ENCODE measurements around the gene TNRC6A. TPM values are rescaled to one million over a fixed set of nuclear protein-coding genes. Genes with fewer than 3 reads are reported as not detected.
"Not testable (repeated sequence)": the region's sequence is repeated elsewhere in the genome, so short reads cannot be mapped to it uniquely, and the experiment has no call there.

TNRC6A gene
- polyA plus RNA-seq, 3 donors: 49.0 to 87.3 (median 82.9) TPM

- no peak for DNase-seq
Measured at GRCh38 chr16:24718967-24719521, 10.4 kb upstream of the TNRC6A start.

GRCh38 chr16:24721830-24722238 lies 7.6 kb upstream of the TNRC6A start:
- no peak for DNase-seq

- no peak for DNase-seq
Measured at GRCh38 chr16:24723663-24724062, 5.8 kb upstream of the TNRC6A start.

- DNase-seq: no peak
Measured at GRCh38 chr16:24728011-24728410, 1.4 kb upstream of the TNRC6A start.

GRCh38 chr16:24728891-24729242 lies 584 bp upstream of the TNRC6A start:
- DNase-seq: no peak

GRCh38 chr16:24729951-24730815 lies 732 bp downstream of the TNRC6A start:
- DNase-seq: peak; percentile 28

GRCh38 chr16:24730914-24731313 lies 1.5 kb downstream of the TNRC6A start:
- DNase-seq: no peak

GRCh38 chr16:24731722-24732419 lies 2.4 kb downstream of the TNRC6A start:
- no peak for DNase-seq

- DNase-seq: no peak
Measured at GRCh38 chr16:24734382-24734781, 4.9 kb downstream of the TNRC6A start.

GRCh38 chr16:24736758-24737157 lies 7.3 kb downstream of the TNRC6A start:
- DNase-seq: no peak

- DNase-seq: no peak
Measured at GRCh38 chr16:24737391-24737871, 8.0 kb downstream of the TNRC6A start.

- DNase-seq: no peak
Measured at GRCh38 chr16:24737916-24738594, 8.6 kb downstream of the TNRC6A start.

GRCh38 chr16:24738895-24739294 lies 9.4 kb downstream of the TNRC6A start:
- no peak for DNase-seq

- DNase-seq: no peak
Measured at GRCh38 chr16:24741862-24742261, 12.4 kb downstream of the TNRC6A start.

- not testable (repeated sequence) for DNase-seq
Measured at GRCh38 chr16:24742610-24743009, 13.2 kb downstream of the TNRC6A start.

- DNase-seq: no peak
Measured at GRCh38 chr16:24745391-24745790, 15.9 kb downstream of the TNRC6A start.

GRCh38 chr16:24745791-24746190 lies 16.3 kb downstream of the TNRC6A start:
- no peak for DNase-seq

- DNase-seq: no peak
Measured at GRCh38 chr16:24747441-24747840, 18.0 kb downstream of the TNRC6A start.

- no peak for DNase-seq
Measured at GRCh38 chr16:24748242-24748641, 18.8 kb downstream of the TNRC6A start.

- no peak for DNase-seq
Measured at GRCh38 chr16:24749310-24749709, 19.9 kb downstream of the TNRC6A start.

GRCh38 chr16:24749872-24750271 lies 20.4 kb downstream of the TNRC6A start:
- DNase-seq: not testable (repeated sequence)

GRCh38 chr16:24753000-24753399 lies 23.5 kb downstream of the TNRC6A start:
- DNase-seq: no peak
